Vagina (tissue), 2 donors: ENCODE measurements around the gene GRIA1. TPM values are rescaled to one million over a fixed set of nuclear protein-coding genes. Genes with fewer than 3 reads are reported as not detected.

ENCODE experiments used
- DNase-seq, 2 donors: peaks; one replicate each; pipeline ENCODE4 v3.0.0-alpha.2; 2017; ENCODE audit errors: extremely low spot score in 2 of 2
- H3K27ac ChIP-seq: fragments of 200-600 bp; sonication (generic); one replicate; pipeline ENCODE4 v1.5.1; 2019
- H3K27me3 ChIP-seq: fragments of 200-600 bp; sonication (generic); one replicate; pipeline ENCODE4 v1.5.1; 2019
- H3K36me3 ChIP-seq, 2 donors: fragments of 200-600 bp; sonication (generic); one replicate each; pipeline ENCODE4 v1.5.1; 2017 to 2019
- H3K4me1 ChIP-seq: fragments of 200-600 bp; sonication (generic); one replicate; pipeline ENCODE4 v1.5.1; 2019
- H3K4me3 ChIP-seq, 2 donors: fragments of 200-600 bp; sonication (generic); 1 replicate in 1 of 2; 2 replicates in 1 of 2; pipeline ENCODE4 v1.5.1; 2016 to 2019
- H3K9me3 ChIP-seq: fragments of 200-600 bp; sonication (generic); one replicate; pipeline ENCODE4 v1.5.1; 2019
- CTCF ChIP-seq, 3 experiments: fragments of 450-650 bp in 2 of 3; fragments of 200-600 bp in 1 of 3; sonication (generic) in 1 of 3; IDR thresholded peaks; one replicate each; pipeline ENCODE4 v1.5.1; 2017 to 2019; ENCODE audit warnings: antibody characterized with exemption in 3 of 3, mild to moderate bottlenecking in 2 of 3, moderate library complexity in 2 of 3
- POLR2A ChIP-seq, 2 donors: fragments of 450-650 bp; IDR thresholded peaks; one replicate each; pipeline ENCODE4 v1.6.1; 2017; ENCODE audit warnings: antibody characterized with exemption in 2 of 2, mild to moderate bottlenecking in 2 of 2, moderate library complexity in 2 of 2
- POLR2AphosphoS5 ChIP-seq, 2 donors: sonication (generic); formaldehyde crosslinking; IDR thresholded peaks; one replicate each; pipeline ENCODE4 v1.9.0; 2017; ENCODE audit warnings: antibody characterized with exemption in 2 of 2, mild to moderate bottlenecking in 2 of 2, low read depth in 1 of 2; ENCODE audit not compliant: insufficient read depth in 1 of 2
- intact Hi-C: fragments of 100-400 bp; cut with DNase I; formaldehyde crosslinking; loops from one replicate; pipeline ENCODE4 v1.15.1; 2023
- total RNA-seq: library from RNA; depleted of rRNA; stranded (reverse); fragments of >200 nt; gene quantifications from one replicate; pipeline ENCODE4 v1.2.3, GENCODE V29; 2016

The GRIA1 gene
- total RNA-seq, 1 donor from 2014 or later = not detected

- DNase-seq = no peak
- Histone ChIP-seq H3K27ac (no peak overlapping the region), H3K27me3 (no peaks in the 10 kb centered on the region), H3K4me1 (no peaks in the 10 kb centered on the region), H3K9me3 (no peaks in the 10 kb centered on the region), H3K36me3 (no peaks in the 10 kb centered on the region), H3K4me3 (no peak overlapping the region)
- TF ChIP-seq POLR2AphosphoS5 (IDR thresholded peaks at IDR 0.05; ENCODE audit: insufficient read depth in 1 of 2, low read depth in 1 of 2) (no peak), POLR2A (IDR thresholded peaks at IDR 0.05) (no peak), CTCF (IDR thresholded peaks at IDR 0.05) (no peak)
- intact Hi-C loops = no loop called here
Measured at GRCh38 chr5:153672347-153673090, 182.0 kb downstream of the GRIA1 start.

GRCh38 chr5:153674356-153674755 lies 183.9 kb downstream of the GRIA1 start:
- DNase-seq = no peak
- H3K27me3 ChIP-seq = no peaks in the 10 kb centered on the region
- H3K4me1 ChIP-seq = no peaks in the 10 kb centered on the region
- H3K4me3 ChIP-seq = no peak overlapping the region
- no peak for TF ChIP-seq POLR2AphosphoS5 (IDR thresholded peaks at IDR 0.05; ENCODE audit: insufficient read depth in 1 of 2, low read depth in 1 of 2)
- no peak for TF ChIP-seq POLR2A (IDR thresholded peaks at IDR 0.05)
- no peak for TF ChIP-seq CTCF (IDR thresholded peaks at IDR 0.05)
- intact Hi-C loops = no loop called here
- H3K27ac ChIP-seq = no peak overlapping the region
- H3K36me3 ChIP-seq = no peaks in the 10 kb centered on the region
- no peaks in the 10 kb centered on the region for H3K9me3 ChIP-seq

GRCh38 chr5:153676406-153676805 lies 185.9 kb downstream of the GRIA1 start:
- DNase-seq = no peak
- TF ChIP-seq CTCF (IDR thresholded peaks at IDR 0.05) (no peak), POLR2A (IDR thresholded peaks at IDR 0.05) (no peak), POLR2AphosphoS5 (IDR thresholded peaks at IDR 0.05; ENCODE audit: insufficient read depth in 1 of 2, low read depth in 1 of 2) (no peak)
- Histone ChIP-seq H3K27ac (no peak overlapping the region), H3K9me3 (no peaks in the 10 kb centered on the region), H3K36me3 (no peaks in the 10 kb centered on the region), H3K27me3 (no peaks in the 10 kb centered on the region), H3K4me1 (no peaks in the 10 kb centered on the region), H3K4me3 (no peak overlapping the region)
- intact Hi-C loops = no loop called here

GRCh38 chr5:153676821-153677220 lies 186.4 kb downstream of the GRIA1 start:
- intact Hi-C loops = no loop called here

More at GRCh38 chr5:153676821-153677220, 186.4 kb downstream of the GRIA1 start:
- no peak overlapping the region for H3K4me3 ChIP-seq
- no peak overlapping the region for H3K27ac ChIP-seq
- no peak for TF ChIP-seq POLR2A (IDR thresholded peaks at IDR 0.05)
- TF ChIP-seq POLR2AphosphoS5 (IDR thresholded peaks at IDR 0.05; ENCODE audit: insufficient read depth in 1 of 2, low read depth in 1 of 2) = no peak
- TF ChIP-seq CTCF (IDR thresholded peaks at IDR 0.05) = no peak
- H3K36me3 ChIP-seq = no peaks in the 10 kb centered on the region
- no peak for DNase-seq
- no peaks in the 10 kb centered on the region for H3K9me3 ChIP-seq
- H3K27me3 ChIP-seq = no peaks in the 10 kb centered on the region
- no peaks in the 10 kb centered on the region for H3K4me1 ChIP-seq
